ENCODE results near the gene FGF12. TPM values are rescaled to one million over a fixed set of nuclear protein-coding genes. Genes with fewer than 3 reads are reported as not detected.

FGF12 gene
- total RNA-seq, 1 donor from 2014 or later, result 9.8 TPM

- peaks cover 3% of the 10 kb centered on the region for H3K27me3 Mint-ChIP-seq
- DNase-seq (ENCODE audit: extremely low spot score, unreplicated experiment), result no peak
- H3K27ac Mint-ChIP-seq, result no peak overlapping the region
- no peaks in the 10 kb centered on the region for H3K4me1 Mint-ChIP-seq (ENCODE audit: unreplicated experiment)
- H3K36me3 Mint-ChIP-seq, result peaks cover 3% of the 10 kb centered on the region
- H3K4me3 Mint-ChIP-seq, result no peak overlapping the region
- no peak for TF ChIP-seq CTCF (conservative IDR thresholded peaks at IDR 0.05)
- peaks cover 4% of the 10 kb centered on the region for H3K9me3 Mint-ChIP-seq
These were observed 598.4 kb downstream of the FGF12 start for GRCh38 chr3:192128922-192129321.

- Mint-ChIP-seq H3K27ac (no peak overlapping the region), H3K4me3 (no peak overlapping the region), H3K9me3 (peaks cover 4% of the 10 kb centered on the region), H3K4me1 (ENCODE audit: unreplicated experiment) (no peaks in the 10 kb centered on the region), H3K27me3 (peaks cover 3% of the 10 kb centered on the region), H3K36me3 (peaks cover 3% of the 10 kb centered on the region)
- TF ChIP-seq CTCF (conservative IDR thresholded peaks at IDR 0.05), result no peak
- DNase-seq (ENCODE audit: extremely low spot score, unreplicated experiment), result no peak
These were observed 599.3 kb downstream of the FGF12 start for GRCh38 chr3:192128060-192128459.

GRCh38 chr3:192122832-192123594 lies 604.3 kb downstream of the FGF12 start:
- H3K9me3 Mint-ChIP-seq, result no peaks in the 10 kb centered on the region
- H3K36me3 Mint-ChIP-seq, result no peaks in the 10 kb centered on the region
- no peak for TF ChIP-seq CTCF (conservative IDR thresholded peaks at IDR 0.05)
- H3K27me3 Mint-ChIP-seq, result no peaks in the 10 kb centered on the region
- H3K4me1 Mint-ChIP-seq (ENCODE audit: unreplicated experiment), result no peaks in the 10 kb centered on the region
- H3K27ac Mint-ChIP-seq, result no peak overlapping the region
- no peak for DNase-seq (ENCODE audit: extremely low spot score, unreplicated experiment)
- H3K4me3 Mint-ChIP-seq, result no peak overlapping the region

GRCh38 chr3:192121923-192122322 lies 605.4 kb downstream of the FGF12 start:
- H3K27ac Mint-ChIP-seq, result no peak overlapping the region
- no peaks in the 10 kb centered on the region for H3K27me3 Mint-ChIP-seq
- no peaks in the 10 kb centered on the region for H3K9me3 Mint-ChIP-seq
- DNase-seq (ENCODE audit: extremely low spot score, unreplicated experiment), result no peak
- TF ChIP-seq CTCF (conservative IDR thresholded peaks at IDR 0.05), result no peak
- H3K4me3 Mint-ChIP-seq, result no peak overlapping the region
- H3K36me3 Mint-ChIP-seq, result no peaks in the 10 kb centered on the region
- H3K4me1 Mint-ChIP-seq (ENCODE audit: unreplicated experiment), result no peaks in the 10 kb centered on the region

- no peak for DNase-seq (ENCODE audit: extremely low spot score, unreplicated experiment)
- H3K27me3 Mint-ChIP-seq, result peaks cover 3% of the 10 kb centered on the region
- no peak overlapping the region for H3K27ac Mint-ChIP-seq
- no peaks in the 10 kb centered on the region for H3K4me1 Mint-ChIP-seq (ENCODE audit: unreplicated experiment)
- no peaks in the 10 kb centered on the region for H3K9me3 Mint-ChIP-seq
- H3K4me3 Mint-ChIP-seq, result no peak overlapping the region
- TF ChIP-seq CTCF (conservative IDR thresholded peaks at IDR 0.05), result no peak
- no peaks in the 10 kb centered on the region for H3K36me3 Mint-ChIP-seq
These were observed 618.5 kb downstream of the FGF12 start for GRCh38 chr3:192108820-192109219.

Measured in type B pancreatic cell (in vitro differentiated cells).